K562 (cell line): ENCODE results near the gene HBG1. TPM values are rescaled to one million over a fixed set of nuclear protein-coding genes. Genes with fewer than 3 reads are reported as not detected.
A peak's percentile ranks its signal among the peaks of the same experiment; 100 is the strongest.

Experiments
- BHLHE40 ChIP-seq: IDR thresholded peaks from 2 replicates; pipeline ENCODE4 v1.6.1; 2011; ENCODE audit warnings: low read length, improper control_type of control experiment
- CBX3 ChIP-seq, 2 experiments: IDR thresholded peaks; 1 replicate in 1 of 2; 2 replicates in 1 of 2; pipeline ENCODE4 v1.6.1; 2012; ENCODE audit warnings: inconsistent platforms in 2 of 2, low read length in 2 of 2, borderline replicate concordance in 1 of 2, control low read depth in 1 of 2
- CEBPB ChIP-seq: fragments of 450-650 bp; IDR thresholded peaks from 2 replicates; pipeline ENCODE4 v1.6.1; 2016; ENCODE audit warnings: missing genetic modification characterization, missing compliant biosample characterization
- DDX20 ChIP-seq: fragments of 450-650 bp; IDR thresholded peaks from 2 replicates; pipeline ENCODE4 v1.6.1; 2016; ENCODE audit warnings: missing genetic modification characterization, low read depth, mild to moderate bottlenecking, missing compliant biosample characterization, moderate library complexity
- E2F1 ChIP-seq: sonication (generic); formaldehyde crosslinking; IDR thresholded peaks from 2 replicates; pipeline ENCODE4 v1.8.1; 2023; ENCODE audit warnings: mild to moderate bottlenecking, missing genetic modification reagents, moderate library complexity
- FOXJ3 ChIP-seq: sonication (generic); formaldehyde crosslinking; IDR thresholded peaks from 2 replicates; pipeline ENCODE4 v1.4.0; 2020; ENCODE audit warnings: mild to moderate bottlenecking, missing genetic modification reagents
- FOXK2 ChIP-seq, 2 experiments: fragments of 450-650 bp; IDR thresholded peaks in 1 of 2; conservative IDR thresholded peaks in 1 of 2; 2 replicates each; pipeline ENCODE4 v1.6.1; 2016; ENCODE audit warnings: low read depth in 2 of 2, mild to moderate bottlenecking in 1 of 2
- HNRNPH1 ChIP-seq: fragments of 200-400 bp; formaldehyde crosslinking; optimal IDR thresholded peaks from 2 replicates; pipeline ENCODE3; 2017; ENCODE audit warnings: low read depth, mild to moderate bottlenecking, low read length, moderate library complexity
- IRF1 ChIP-seq: sonication (generic); formaldehyde crosslinking; IDR thresholded peaks from 2 replicates; pipeline ENCODE4 v1.8.0; 2022; ENCODE audit warnings: missing genetic modification reagents, mild to moderate bottlenecking, borderline replicate concordance
- NBN ChIP-seq: fragments of 450-650 bp; IDR thresholded peaks from 2 replicates; pipeline ENCODE4 v1.6.1; 2016; ENCODE audit warnings: low read depth, mild to moderate bottlenecking
- NCOA6 ChIP-seq: fragments of 450-650 bp; IDR thresholded peaks from 2 replicates; pipeline ENCODE4 v1.6.1; 2017; ENCODE audit warnings: mild to moderate bottlenecking
- NR1H2 ChIP-seq: sonication (generic); formaldehyde crosslinking; IDR thresholded peaks from 2 replicates; pipeline ENCODE4 v1.4.0; 2020; ENCODE audit warnings: mild to moderate bottlenecking, missing genetic modification reagents
- POLR2AphosphoS2 ChIP-seq: IDR thresholded peaks from 2 replicates; pipeline ENCODE4 v1.6.1; 2012; ENCODE audit warnings: low read length, improper control_type of control experiment
- POLR2H ChIP-seq: IDR thresholded peaks from 2 replicates; pipeline ENCODE4 v1.6.1; 2016; ENCODE audit warnings: missing genetic modification characterization, low read depth, mild to moderate bottlenecking, control low read depth, missing compliant biosample characterization, moderate library complexity
- SIN3A ChIP-seq, 2 experiments: fragments of 150-350 bp in 1 of 2; IDR thresholded peaks; 2 replicates each; pipeline ENCODE4 v1.6.1; 2011 to 2016; ENCODE audit warnings: borderline replicate concordance in 2 of 2, low read depth in 2 of 2, low read length in 2 of 2, mild to moderate bottlenecking in 2 of 2, moderate library complexity in 2 of 2; ENCODE audit not compliant: control insufficient read depth in 1 of 2
- SMC3 ChIP-seq: conservative IDR thresholded peaks from 2 replicates; pipeline ENCODE4 v1.6.1; 2011; ENCODE audit warnings: low read depth, low read length, improper control_type of control experiment; ENCODE audit not compliant: insufficient read depth
- SRF ChIP-seq, 2 experiments: fragments of 250-450, 450-650 bp in 1 of 2; sonication (Bioruptor Pico) in 1 of 2; sonication (generic) in 1 of 2; formaldehyde crosslinking; IDR thresholded peaks; 2 replicates each; pipeline versions ENCODE4 v1.5.0 to v1.5.1; 2020 to 2022; ENCODE audit warnings: mild to moderate bottlenecking in 1 of 2, missing genetic modification reagents in 1 of 2
- TAF1 ChIP-seq: IDR thresholded peaks from 2 replicates; pipeline ENCODE4 v1.6.1; 2011; ENCODE audit warnings: mild to moderate bottlenecking, low read length, moderate library complexity; ENCODE audit not compliant: insufficient read depth, control insufficient read depth, severe bottlenecking; ENCODE audit errors: extremely low read depth
- THRA ChIP-seq: fragments of 450-650 bp; IDR thresholded peaks from 2 replicates; pipeline ENCODE4 v1.6.1; 2017; ENCODE audit warnings: mild to moderate bottlenecking, moderate library complexity
- XRCC3 ChIP-seq: fragments of 450-650 bp; IDR thresholded peaks from 2 replicates; pipeline ENCODE4 v1.6.1; 2017; ENCODE audit warnings: mild to moderate bottlenecking, moderate library complexity
- ZNF197 ChIP-seq: fragments of 200-800 bp; sonication (Bioruptor generic); IDR thresholded peaks from 2 replicates; pipeline ENCODE4 v1.6.1; 2016; ENCODE audit warnings: low read depth, missing genetic modification characterization, missing compliant biosample characterization
- ZNF717 ChIP-seq: fragments of 250-450 bp; sonication (Bioruptor Pico); IDR thresholded peaks from 2 replicates; pipeline ENCODE4 v1.5.0; 2021
- ZSCAN32 ChIP-seq: fragments of 450-650 bp; formaldehyde crosslinking; IDR thresholded peaks from 2 replicates; pipeline ENCODE4 v1.4.0; 2020; ENCODE audit warnings: mild to moderate bottlenecking, moderate library complexity
- polyA plus RNA-seq, 8 experiments: library from polyadenylated mRNA; depleted of rRNA in 4 of 8; stranded (reverse) in 5 of 8; unstranded in 3 of 8; fragments of >200 nt; fragmentation: Nextera tagmentation in 2 of 8; fragmentation: Illumina TruSeq in 1 of 8; extraction: Ambion mirVana in 2 of 8; extraction: Trizol in 1 of 8; gene quantifications; 2 replicates each; pipeline versions ENCODE4 v1.2.1 to v1.2.3, GENCODE V29; 2011 to 2014; ENCODE audit warnings: inconsistent platforms in 1 of 8, missing spikeins in 1 of 8
- total RNA-seq, 7 experiments: library from RNA; depleted of rRNA in 6 of 7; stranded (reverse); fragments of >200 nt in 6 of 7; fragmentation: Illumina TruSeq in 2 of 7; extraction: Trizol in 2 of 7; gene quantifications; 2 replicates each; pipeline versions ENCODE4 v1.2.1 to v1.2.3, GENCODE V29; 2011 to 2021; ENCODE audit warnings: low replicate concordance in 1 of 7

The HBG1 gene
- total and polyA plus RNA-seq, 9 of the 15 experiments (the other 6 are each of a cell fraction or from before 2014, with no cell fraction given): 1,066 to 16,338 (median 4,898) TPM

GRCh38 chr11:5242933-5243815 lies 6.5 kb downstream of the HBG1 start (continued):
- TF ChIP-seq SMC3: 0 out of 2 replicates have a peak, but pooled peaks have one; percentile 28
- peak; percentile 13; the same call in 1 of the 2 replicates for TF ChIP-seq NBN
- peak; percentile 12 for TF ChIP-seq TAF1
- no peak for TF ChIP-seq CEBPB (tag)
- 0 out of 2 replicates have a peak, but pooled peaks have one; percentile 3 for TF ChIP-seq ZNF197 (CRISPR knock-in tag)
- peak in 1 of 2 experiments; percentile 19; a peak in 1 of 4 replicates for TF ChIP-seq SIN3A (IDR thresholded peaks at IDR 0.05; ENCODE audit: borderline replicate concordance in 2 of 2, control insufficient read depth in 1 of 2, low read depth in 2 of 2, low read length in 2 of 2)
- peak; percentile 80 for TF ChIP-seq BHLHE40
- TF ChIP-seq E2F1 (CRISPR knock-in tag): no peak
- peak; percentile 74 to 78 for TF ChIP-seq FOXK2 (conservative IDR thresholded peaks at IDR 0.05 in 1 of 2, IDR thresholded peaks at IDR 0.05 in 1 of 2; ENCODE audit: low read depth in 2 of 2)
- TF ChIP-seq NCOA6: peak; percentile 27; the same call in 1 of the 2 replicates
- TF ChIP-seq XRCC3: no peak
- TF ChIP-seq NR1H2 (CRISPR knock-in tag): 0 out of 2 replicates have a peak, but pooled peaks have one; percentile 53
- TF ChIP-seq IRF1 (CRISPR knock-in tag): no peak
- peak in 1 of 2 experiments; percentile 46; a peak in 1 of 3 replicates for TF ChIP-seq CBX3 (IDR thresholded peaks at IDR 0.05; ENCODE audit: borderline replicate concordance in 1 of 2, low read length in 2 of 2)
- peak; percentile 22; the same call in 1 of the 2 replicates for TF ChIP-seq ZSCAN32
- TF ChIP-seq DDX20 (tag): no peak
- 0 out of 2 replicates have a peak, but pooled peaks have one; percentile 44 for TF ChIP-seq THRA
- no peak; the same call in 1 of the 2 replicates for TF ChIP-seq POLR2H
- TF ChIP-seq HNRNPH1: no peak
- TF ChIP-seq ZNF717 (CRISPR knock-in tag): 0 out of 2 replicates have a peak, but pooled peaks have one; percentile 82
- 0 out of 4 replicates have a peak, but pooled peaks of 1 of the 2 experiments have one; percentile 11 for TF ChIP-seq SRF (CRISPR knock-in tag; IDR thresholded peaks at IDR 0.05)
- TF ChIP-seq FOXJ3 (CRISPR knock-in tag): no peak
- peak; percentile 99 for TF ChIP-seq POLR2AphosphoS2
